ENCODE data around the gene DGKK.

DGKK gene, protein sequence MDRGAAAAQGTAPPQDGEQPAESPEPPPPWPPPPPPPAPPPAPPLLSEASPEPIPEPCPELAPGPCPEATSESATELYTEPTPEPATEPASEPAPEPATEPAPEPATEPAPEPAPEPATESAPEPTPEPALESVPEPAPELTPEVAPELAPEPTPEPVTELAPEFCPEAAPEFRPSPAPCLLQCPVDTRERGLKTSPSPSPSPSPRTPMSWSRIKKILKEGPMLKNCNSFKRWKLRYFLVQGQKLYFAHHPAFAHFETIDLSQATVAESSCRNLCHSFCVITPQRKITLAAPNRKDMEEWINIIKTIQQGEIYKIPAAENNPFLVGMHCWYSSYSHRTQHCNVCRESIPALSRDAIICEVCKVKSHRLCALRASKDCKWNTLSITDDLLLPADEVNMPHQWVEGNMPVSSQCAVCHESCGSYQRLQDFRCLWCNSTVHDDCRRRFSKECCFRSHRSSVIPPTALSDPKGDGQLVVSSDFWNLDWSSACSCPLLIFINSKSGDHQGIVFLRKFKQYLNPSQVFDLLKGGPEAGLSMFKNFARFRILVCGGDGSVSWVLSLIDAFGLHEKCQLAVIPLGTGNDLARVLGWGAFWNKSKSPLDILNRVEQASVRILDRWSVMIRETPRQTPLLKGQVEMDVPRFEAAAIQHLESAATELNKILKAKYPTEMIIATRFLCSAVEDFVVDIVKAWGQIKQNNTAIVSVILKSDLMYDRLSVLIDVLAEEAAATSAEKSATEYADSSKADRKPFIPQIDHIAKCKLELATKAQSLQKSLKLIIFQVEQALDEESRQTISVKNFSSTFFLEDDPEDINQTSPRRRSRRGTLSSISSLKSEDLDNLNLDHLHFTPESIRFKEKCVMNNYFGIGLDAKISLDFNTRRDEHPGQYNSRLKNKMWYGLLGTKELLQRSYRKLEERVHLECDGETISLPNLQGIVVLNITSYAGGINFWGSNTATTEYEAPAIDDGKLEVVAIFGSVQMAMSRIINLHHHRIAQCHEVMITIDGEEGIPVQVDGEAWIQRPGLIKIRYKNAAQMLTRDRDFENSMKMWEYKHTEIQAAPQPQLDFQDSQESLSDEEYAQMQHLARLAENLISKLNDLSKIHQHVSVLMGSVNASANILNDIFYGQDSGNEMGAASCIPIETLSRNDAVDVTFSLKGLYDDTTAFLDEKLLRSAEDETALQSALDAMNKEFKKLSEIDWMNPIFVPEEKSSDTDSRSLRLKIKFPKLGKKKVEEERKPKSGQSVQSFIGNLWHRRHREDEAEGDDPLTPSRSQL

DNA sequence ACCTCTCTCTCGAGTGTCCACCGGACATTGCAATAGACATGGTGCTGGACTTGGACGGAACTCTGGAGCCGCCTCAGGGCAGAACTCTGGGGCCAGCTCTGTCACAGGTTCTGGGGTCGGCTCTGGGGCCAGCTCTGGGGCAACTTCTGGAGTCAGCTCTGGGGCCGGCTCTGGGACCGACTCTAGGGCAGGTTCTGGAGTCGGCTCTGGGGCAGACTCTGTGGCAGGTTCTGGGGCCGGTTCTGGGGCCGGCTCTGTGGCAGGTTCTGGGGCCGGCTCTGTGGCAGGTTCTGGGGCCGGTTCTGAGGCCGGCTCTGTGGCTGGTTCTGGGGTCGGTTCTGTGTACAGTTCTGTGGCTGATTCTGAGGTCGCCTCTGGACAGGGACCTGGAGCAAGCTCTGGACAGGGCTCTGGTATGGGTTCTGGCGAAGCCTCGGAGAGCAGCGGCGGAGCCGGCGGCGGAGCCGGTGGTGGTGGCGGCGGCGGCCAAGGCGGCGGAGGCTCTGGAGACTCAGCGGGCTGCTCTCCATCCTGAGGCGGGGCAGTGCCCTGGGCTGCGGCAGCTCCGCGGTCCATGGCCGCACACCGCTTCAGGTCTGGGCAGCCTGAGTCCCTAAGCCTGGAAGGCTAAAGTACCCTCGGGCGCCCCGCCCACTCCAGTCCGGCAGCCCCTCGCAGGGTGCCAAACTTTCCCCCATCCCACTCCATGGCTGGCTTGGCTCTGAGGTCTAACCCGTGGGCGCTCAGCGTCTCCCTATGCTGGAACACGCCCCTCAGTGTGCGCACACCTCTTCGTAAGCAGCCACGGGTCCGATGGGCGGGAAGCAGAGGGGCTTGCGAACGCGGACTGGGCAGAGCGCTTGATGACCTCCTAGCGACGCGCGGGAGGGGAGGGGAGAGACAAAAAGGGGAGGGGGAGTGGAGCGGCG, at the start of gene DGKK:
TSS of gene DGKK (minus strand) at position 723 of the 929 bp plus-strand sequence. CDS start at position 576, 147 bp downstream.
- DNase-seq (ENCODE audit: insufficient read length, low spot score) (no peak), FAIRE-seq (no peak)

DNA sequence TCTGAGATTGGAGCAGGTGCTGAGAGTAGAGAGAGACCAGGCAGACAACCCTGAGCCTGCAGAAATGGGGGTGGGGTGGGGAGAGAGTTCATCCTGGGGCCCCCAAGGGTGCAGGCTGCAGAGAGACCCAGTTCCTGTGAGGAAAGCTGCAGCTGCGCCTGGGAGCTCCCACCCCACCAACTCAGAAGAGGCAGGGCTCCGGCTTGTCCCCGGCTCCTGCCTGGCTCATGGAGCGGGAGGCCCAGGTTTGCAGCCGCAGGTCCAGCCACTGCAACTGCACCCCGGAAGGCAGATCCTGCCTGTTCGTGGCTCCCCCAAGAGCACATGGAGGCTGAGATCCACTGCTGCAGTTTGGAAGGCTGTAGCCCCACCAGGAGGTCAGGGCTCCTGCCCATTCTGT, 44.2 kb upstream of the DGKK start:
- DNase-seq (ENCODE audit: insufficient read length, low spot score) (no peak), FAIRE-seq (no peak)

GRCh38 chrX:50497114-50497513, 26.5 kb upstream of the DGKK start:
- DNase-seq (ENCODE audit: insufficient read length, low spot score) (no peak), FAIRE-seq (no peak)

GRCh38 chrX:50495616-50496015, 25.0 kb upstream of the DGKK start:
- DNase-seq (ENCODE audit: insufficient read length, low spot score) (no peak), FAIRE-seq (no peak)

DNA sequence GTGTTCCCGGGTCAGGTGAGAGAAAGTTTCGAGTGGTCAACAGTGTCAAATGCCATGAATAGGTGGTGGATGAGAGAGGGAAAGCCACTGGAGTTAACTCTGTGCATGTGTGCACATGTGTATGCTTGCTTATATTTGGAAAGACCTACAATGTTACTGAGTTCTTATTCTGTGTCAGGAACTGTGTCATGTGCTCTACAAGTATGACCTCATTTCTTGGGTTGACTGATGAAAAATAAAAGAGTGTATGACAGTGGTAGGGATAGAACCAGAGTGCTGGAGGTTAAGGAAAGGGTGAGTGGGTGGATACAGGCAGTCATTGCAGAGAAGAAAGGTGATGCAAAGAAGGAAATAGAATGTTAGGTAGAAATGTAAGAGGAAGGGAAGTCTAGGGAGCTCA, 22.1 kb upstream of the DGKK start:
- no peak for FAIRE-seq
- no peak for DNase-seq (ENCODE audit: insufficient read length, low spot score)

- DNase-seq (ENCODE audit: insufficient read length, low spot score) (no peak), FAIRE-seq (no peak)
Observed at GRCh38 chrX:50484662-50485061, 14.0 kb upstream of the DGKK start.

GRCh38 chrX:50483283-50483682, 12.7 kb upstream of the DGKK start:
- FAIRE-seq (no peak), DNase-seq (ENCODE audit: insufficient read length, low spot score) (no peak)

DNA sequence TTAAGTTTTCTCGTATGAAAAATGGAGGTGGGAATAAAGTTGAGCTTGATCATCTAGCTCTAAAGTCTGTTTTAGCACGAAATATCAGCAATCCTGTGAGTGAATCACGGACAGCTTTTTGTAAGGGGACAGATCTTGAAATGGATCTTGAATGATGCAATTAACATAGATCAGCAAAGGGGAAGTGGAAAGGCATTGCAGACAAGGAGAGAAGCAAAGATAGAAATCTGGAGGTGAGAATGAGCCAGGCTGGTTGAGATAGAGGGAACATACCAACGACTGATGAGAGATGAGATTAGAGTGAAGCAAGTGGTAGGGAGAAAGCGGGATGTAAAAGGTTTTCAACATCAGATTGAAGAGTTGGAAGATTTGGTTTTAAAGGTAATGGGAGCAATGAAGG, 4.6 kb upstream of the DGKK start:
- DNase-seq (ENCODE audit: insufficient read length, low spot score): no peak
- no peak for FAIRE-seq

- DNase-seq (ENCODE audit: insufficient read length, low spot score): no peak
- FAIRE-seq: no peak
Observed at GRCh38 chrX:50471390-50471789, 765 bp upstream of the DGKK start.

- DNase-seq (ENCODE audit: insufficient read length, low spot score) (no peak), FAIRE-seq (no peak)
Observed at GRCh38 chrX:50469206-50469605, 1.4 kb downstream of the DGKK start.

- no peak for FAIRE-seq
Observed at GRCh38 chrX:50459615-50460014, 11.0 kb downstream of the DGKK start.

GRCh38 chrX:50458483-50458882, 12.1 kb downstream of the DGKK start:
- DNase-seq (ENCODE audit: insufficient read length, low spot score) (no peak), FAIRE-seq (no peak)

More at GRCh38 chrX:50459615-50460014, 11.0 kb downstream of the DGKK start:
- DNase-seq (ENCODE audit: insufficient read length, low spot score): no peak

GRCh38 chrX:50456712-50457484, 13.7 kb downstream of the DGKK start:
- DNase-seq (ENCODE audit: insufficient read length, low spot score) (no peak), FAIRE-seq (no peak)

DNA sequence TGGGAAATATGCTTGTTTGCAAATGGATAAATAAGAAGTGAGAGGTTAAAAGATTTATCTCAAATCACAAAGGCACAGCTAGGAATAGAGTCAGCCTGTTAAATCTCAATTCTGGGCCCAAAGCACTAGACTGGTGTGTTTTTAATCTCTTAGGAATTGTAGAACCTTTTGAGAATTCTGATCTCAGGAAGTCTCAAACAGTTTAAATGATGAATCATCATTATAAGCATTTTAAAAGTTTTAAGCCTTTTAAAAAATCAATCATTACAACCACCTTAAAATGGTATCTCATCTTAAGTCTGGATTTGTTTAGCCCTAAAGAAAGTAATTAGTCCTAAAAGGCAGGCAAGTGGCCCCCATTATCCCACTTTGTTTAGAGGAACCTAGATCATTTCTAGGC, 17.8 kb downstream of the DGKK start:
- FAIRE-seq: no peak

GRCh38 chrX:50450324-50450723, 20.3 kb downstream of the DGKK start:
- DNase-seq (ENCODE audit: insufficient read length, low spot score): no peak
- FAIRE-seq: no peak

More for the DNA sequence above, 17.8 kb downstream of the DGKK start:
- no peak for DNase-seq (ENCODE audit: insufficient read length, low spot score)

DNA sequence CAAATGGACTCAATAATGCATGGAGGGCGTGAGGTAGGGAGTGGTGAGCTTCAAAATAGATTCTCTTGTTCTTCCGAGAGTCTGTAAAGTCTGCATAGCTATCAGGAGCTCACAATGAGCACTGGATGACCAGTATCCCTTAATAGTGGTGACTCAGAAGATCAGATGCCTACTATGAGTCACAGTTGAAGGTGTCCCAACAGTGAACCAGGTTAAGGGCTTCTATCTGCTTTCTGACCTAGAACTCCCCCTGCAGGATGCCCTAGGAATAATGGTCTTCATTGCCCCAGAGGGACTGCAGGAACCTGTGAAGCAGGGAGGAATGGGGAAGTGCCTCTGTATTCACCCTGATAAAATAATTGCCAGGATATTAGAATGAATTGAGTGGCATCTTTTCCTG, 22.1 kb downstream of the DGKK start:
- no peak for FAIRE-seq
- no peak for DNase-seq (ENCODE audit: insufficient read length, low spot score)

DNA sequence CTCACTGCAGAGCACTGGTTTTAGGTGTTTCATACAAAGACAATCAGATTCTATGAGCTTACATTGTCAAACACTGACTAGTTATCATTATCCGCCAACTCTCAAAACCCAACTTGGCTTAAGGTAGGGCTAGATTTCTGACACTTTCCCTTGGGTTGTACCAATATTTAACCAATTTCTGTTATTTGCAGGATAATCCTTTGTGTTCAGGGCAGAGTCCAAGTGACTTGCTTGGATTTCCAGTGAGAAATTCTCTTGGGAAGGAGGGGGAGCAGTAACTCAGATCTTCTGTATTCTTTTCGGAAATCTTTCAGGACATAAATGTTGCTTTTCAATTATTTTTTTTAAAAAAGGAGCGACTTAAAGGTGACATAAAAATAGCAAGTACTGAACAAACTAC, 23.1 kb downstream of the DGKK start:
- DNase-seq (ENCODE audit: insufficient read length, low spot score): no peak
- FAIRE-seq: no peak

GRCh38 chrX:50442426-50443116, 28.1 kb downstream of the DGKK start:
- no peak for DNase-seq (ENCODE audit: insufficient read length, low spot score)
- no peak for FAIRE-seq

DNA sequence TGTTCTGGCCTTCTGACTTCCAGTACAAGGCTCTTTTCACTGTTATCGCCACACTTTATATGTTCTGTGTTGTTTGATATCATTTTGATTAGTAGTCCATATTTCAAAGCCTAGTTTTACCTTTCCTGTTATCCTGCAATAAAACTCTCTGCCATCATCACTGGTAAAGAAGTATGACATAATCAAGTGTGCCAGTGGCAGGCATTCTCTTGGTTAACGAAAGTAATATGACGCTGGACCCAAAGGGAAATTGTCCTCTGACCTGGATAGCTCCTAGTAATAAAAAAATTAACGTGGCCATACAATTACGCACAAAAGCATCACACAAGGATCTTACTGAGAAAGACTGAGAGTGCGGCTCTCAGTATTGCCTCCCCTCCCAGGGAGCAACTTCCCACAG, 33.8 kb downstream of the DGKK start:
- no peak for DNase-seq (ENCODE audit: insufficient read length, low spot score)
- no peak for FAIRE-seq

Data from HTR-8/SVneo (cell line).